ENCODE results near the gene TPMT.

Gene TPMT

GRCh38 chr6:18154507-18155149 lies at the start of gene TPMT:
TPMT (minus strand) TSS chr6:18155077; CDS start chr6:18149127, 5,950 bp downstream.
- H3K27ac ChIP-seq: peak within 1 kb of the TSS; percentile 90
- DNase-seq (ENCODE audit: low spot score): no peak
- TF ChIP-seq CTCF (conservative IDR thresholded peaks at IDR 0.05; ENCODE audit: low read depth): no peak
- POLR2A ChIA-PET (ENCODE audit: low non-redundant PET): interaction anchor here (0.6 kb wide), 1 partner anchor 63 kb away, joined by 6 read pairs; no protein-coding TSS in a partner anchor
- CTCF ChIA-PET: no interaction called here

GRCh38 chr6:18203786-18204185 lies 48.9 kb upstream of the TPMT start:
- ChIA-PET CTCF (interaction anchor here (0.7 kb wide), 1 partner anchor 76 kb away, joined by 5 read pairs; no protein-coding TSS in a partner anchor), POLR2A (ENCODE audit: low non-redundant PET) (no interaction called here)
- no peak for DNase-seq (ENCODE audit: low spot score)
- no peak for TF ChIP-seq CTCF (conservative IDR thresholded peaks at IDR 0.05; ENCODE audit: low read depth)
- H3K27ac ChIP-seq: no peak overlapping the region

- ChIA-PET POLR2A (ENCODE audit: low non-redundant PET) (no interaction called here), CTCF (interaction anchor here (0.6 to 0.7 kb wide), 2 partner anchors 46 to 291 kb away, joined by 3 read pairs; no protein-coding TSS in a partner anchor)
- no peak for TF ChIP-seq CTCF (conservative IDR thresholded peaks at IDR 0.05; ENCODE audit: low read depth)
- DNase-seq (ENCODE audit: low spot score): no peak
- no peak overlapping the region for H3K27ac ChIP-seq
These were observed 37.1 kb upstream of the TPMT start for GRCh38 chr6:18192026-18192425.

- DNase-seq (ENCODE audit: low spot score): no peak
- POLR2A ChIA-PET (ENCODE audit: low non-redundant PET): no interaction called here
These were observed 34.3 kb upstream of the TPMT start for GRCh38 chr6:18189196-18189595.

GRCh38 chr6:18187701-18188100 lies 32.8 kb upstream of the TPMT start:
- no peak for DNase-seq (ENCODE audit: low spot score)
- no peak overlapping the region for H3K27ac ChIP-seq
- no peak for TF ChIP-seq CTCF (conservative IDR thresholded peaks at IDR 0.05; ENCODE audit: low read depth)
- ChIA-PET CTCF (interaction anchor here (0.6 kb wide), 1 partner anchor 188 kb away, joined by 3 read pairs; no protein-coding TSS in a partner anchor), POLR2A (ENCODE audit: low non-redundant PET) (no interaction called here)

More at GRCh38 chr6:18189196-18189595, 34.3 kb upstream of the TPMT start:
- TF ChIP-seq CTCF (conservative IDR thresholded peaks at IDR 0.05; ENCODE audit: low read depth): no peak
- CTCF ChIA-PET: no interaction called here
- H3K27ac ChIP-seq: no peak overlapping the region

- POLR2A ChIA-PET (ENCODE audit: low non-redundant PET): no interaction called here
- DNase-seq (ENCODE audit: low spot score): no peak
- no peak for TF ChIP-seq CTCF (conservative IDR thresholded peaks at IDR 0.05; ENCODE audit: low read depth)
- no peak overlapping the region for H3K27ac ChIP-seq
- CTCF ChIA-PET: interaction anchor here (0.7 kb wide), 1 partner anchor 15 kb away, joined by 3 read pairs; no protein-coding TSS in a partner anchor
These were observed 31.8 kb upstream of the TPMT start for GRCh38 chr6:18186540-18187250.

Data from RWPE1 (cell line).